ENCODE measurements around the gene BCAS3.

Gene BCAS3

DNA sequence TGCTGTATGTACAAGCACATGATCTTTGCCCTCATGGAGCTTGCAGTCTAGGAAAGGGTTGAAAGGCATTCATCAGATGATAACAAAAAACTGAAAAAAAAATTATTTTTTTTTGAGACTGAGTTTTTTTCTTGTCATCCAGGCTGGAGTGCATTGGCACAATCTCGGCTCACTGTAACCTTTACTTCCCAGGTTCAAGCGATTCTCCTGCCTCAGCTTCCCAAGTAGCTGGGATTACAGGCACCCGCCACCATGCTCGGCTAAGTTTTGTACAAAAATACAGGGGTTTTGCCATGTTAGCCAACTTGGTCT lies 38.7 kb upstream of the BCAS3 start:
- ChIA-PET POLR2A (interaction anchor here (1.1 kb wide), 1 partner anchor 38 kb away, joined by 3 read pairs; no protein-coding TSS in a partner anchor), CTCF (no interaction called here)
- TF ChIP-seq ARNT (IDR thresholded peaks at IDR 0.05) (no peak), ZNF384 (IDR thresholded peaks at IDR 0.05) (no peak), L3MBTL2 (conservative IDR thresholded peaks at IDR 0.05) (no peak), HDGF (IDR thresholded peaks at IDR 0.05; ENCODE audit: borderline replicate concordance) (no peak), NFRKB (IDR thresholded peaks at IDR 0.05) (no peak), SUZ12 (IDR thresholded peaks at IDR 0.05) (no peak), BHLHE40 (IDR thresholded peaks at IDR 0.05; ENCODE audit: borderline replicate concordance) (no peak), FOXA1 (IDR thresholded peaks at IDR 0.05) (no peak), CTBP1 (IDR thresholded peaks at IDR 0.05; ENCODE audit: borderline replicate concordance) (no peak), ELF4 (IDR thresholded peaks at IDR 0.05) (no peak), TARDBP (IDR thresholded peaks at IDR 0.05) (no peak), FOXM1 (IDR thresholded peaks at IDR 0.05; ENCODE audit: borderline replicate concordance) (no peak), FOXK2 (IDR thresholded peaks at IDR 0.05) (no peak)
- DNase-seq (ENCODE audit: extremely low spot score) = no peak

- TF ChIP-seq BHLHE40 (IDR thresholded peaks at IDR 0.05; ENCODE audit: borderline replicate concordance) (no peak), NFRKB (IDR thresholded peaks at IDR 0.05) (no peak), FOXM1 (IDR thresholded peaks at IDR 0.05; ENCODE audit: borderline replicate concordance) (no peak), FOXK2 (IDR thresholded peaks at IDR 0.05) (no peak), FOXA1 (IDR thresholded peaks at IDR 0.05) (no peak), ARNT (IDR thresholded peaks at IDR 0.05) (no peak), TARDBP (IDR thresholded peaks at IDR 0.05) (no peak), ELF4 (IDR thresholded peaks at IDR 0.05) (no peak), CTBP1 (IDR thresholded peaks at IDR 0.05; ENCODE audit: borderline replicate concordance) (no peak; the same call in 1 of the 2 replicates), HDGF (IDR thresholded peaks at IDR 0.05; ENCODE audit: borderline replicate concordance) (no peak), SP1 (IDR thresholded peaks at IDR 0.05) (no peak), ZNF384 (IDR thresholded peaks at IDR 0.05) (no peak), L3MBTL2 (conservative IDR thresholded peaks at IDR 0.05) (no peak), SUZ12 (IDR thresholded peaks at IDR 0.05) (no peak), LEF1 (IDR thresholded peaks at IDR 0.05; ENCODE audit: borderline replicate concordance) (no peak)
- TF ChIP-seq, protein P1, sequence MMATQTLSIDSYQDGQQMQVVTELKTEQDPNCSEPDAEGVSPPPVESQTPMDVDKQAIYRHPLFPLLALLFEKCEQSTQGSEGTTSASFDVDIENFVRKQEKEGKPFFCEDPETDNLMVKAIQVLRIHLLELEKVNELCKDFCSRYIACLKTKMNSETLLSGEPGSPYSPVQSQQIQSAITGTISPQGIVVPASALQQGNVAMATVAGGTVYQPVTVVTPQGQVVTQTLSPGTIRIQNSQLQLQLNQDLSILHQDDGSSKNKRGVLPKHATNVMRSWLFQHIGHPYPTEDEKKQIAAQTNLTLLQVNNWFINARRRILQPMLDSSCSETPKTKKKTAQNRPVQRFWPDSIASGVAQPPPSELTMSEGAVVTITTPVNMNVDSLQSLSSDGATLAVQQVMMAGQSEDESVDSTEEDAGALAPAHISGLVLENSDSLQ (IDR thresholded peaks at IDR 0.05) = no peak
- ChIA-PET CTCF (interaction anchor here (0.6 to 2.1 kb wide), 10 partner anchors 10 to 469 kb away, joined by 3 to 11 read pairs (median 5); partner anchors contain the start of gene APPBP2), POLR2A (interaction anchor here (0.9 kb wide), 2 partner anchors 41 to 42 kb away, joined by 3 read pairs; partner anchors contain the start of gene PPM1D)
- DNase-seq (ENCODE audit: extremely low spot score) = no peak
These were observed 37.1 kb upstream of the BCAS3 start for GRCh38 chr17:60640503-60640902.

GRCh38 chr17:60641126-60641525 lies 36.5 kb upstream of the BCAS3 start:
- POLR2A ChIA-PET = interaction anchor here (0.9 kb wide), 1 partner anchor 41 kb away, joined by 3 read pairs; the partner anchor contains the start of gene PPM1D
- no peak for DNase-seq (ENCODE audit: extremely low spot score)

GRCh38 chr17:60641810-60642220 lies 35.8 kb upstream of the BCAS3 start:
- CTCF ChIA-PET = interaction anchor here (1.2 to 2.1 kb wide), 3 partner anchors 43 to 115 kb away, joined by 3 to 5 read pairs (median 4); partner anchors contain the start of gene APPBP2
- peak; percentile 77 for DNase-seq (ENCODE audit: extremely low spot score)
- no peak for TF ChIP-seq BHLHE40 (IDR thresholded peaks at IDR 0.05; ENCODE audit: borderline replicate concordance)
- no peak for TF ChIP-seq ZNF384 (IDR thresholded peaks at IDR 0.05)
- TF ChIP-seq, protein P1 (IDR thresholded peaks at IDR 0.05) = no peak
- no peak for TF ChIP-seq FOXA1 (IDR thresholded peaks at IDR 0.05)
- no peak for TF ChIP-seq LEF1 (IDR thresholded peaks at IDR 0.05; ENCODE audit: borderline replicate concordance)
- TF ChIP-seq TARDBP (IDR thresholded peaks at IDR 0.05) = no peak
- TF ChIP-seq ARNT (IDR thresholded peaks at IDR 0.05) = no peak
- no peak for TF ChIP-seq HDGF (IDR thresholded peaks at IDR 0.05; ENCODE audit: borderline replicate concordance)
- TF ChIP-seq SUZ12 (IDR thresholded peaks at IDR 0.05) = no peak
- no peak for TF ChIP-seq L3MBTL2 (conservative IDR thresholded peaks at IDR 0.05)
- no peak for TF ChIP-seq SP1 (IDR thresholded peaks at IDR 0.05)
- POLR2A ChIA-PET = no interaction called here

More at GRCh38 chr17:60641126-60641525, 36.5 kb upstream of the BCAS3 start:
- TF ChIP-seq ARNT (IDR thresholded peaks at IDR 0.05) = no peak
- TF ChIP-seq FOXA1 (IDR thresholded peaks at IDR 0.05) = no peak
- TF ChIP-seq LEF1 (IDR thresholded peaks at IDR 0.05; ENCODE audit: borderline replicate concordance) = no peak
- TF ChIP-seq L3MBTL2 (conservative IDR thresholded peaks at IDR 0.05) = no peak
- TF ChIP-seq, protein P1 (IDR thresholded peaks at IDR 0.05) = no peak
- TF ChIP-seq FOXK2 (IDR thresholded peaks at IDR 0.05) = no peak
- no peak for TF ChIP-seq HDGF (IDR thresholded peaks at IDR 0.05; ENCODE audit: borderline replicate concordance)
- no peak for TF ChIP-seq NFRKB (IDR thresholded peaks at IDR 0.05)
- TF ChIP-seq ELF4 (IDR thresholded peaks at IDR 0.05) = no peak
- TF ChIP-seq BHLHE40 (IDR thresholded peaks at IDR 0.05; ENCODE audit: borderline replicate concordance) = no peak
- no peak for TF ChIP-seq CTBP1 (IDR thresholded peaks at IDR 0.05; ENCODE audit: borderline replicate concordance)
- no peak for TF ChIP-seq SP1 (IDR thresholded peaks at IDR 0.05)
- TF ChIP-seq ZNF384 (IDR thresholded peaks at IDR 0.05) = no peak
- TF ChIP-seq SUZ12 (IDR thresholded peaks at IDR 0.05) = no peak
- no peak for TF ChIP-seq TARDBP (IDR thresholded peaks at IDR 0.05)
- TF ChIP-seq FOXM1 (IDR thresholded peaks at IDR 0.05; ENCODE audit: borderline replicate concordance) = no peak
- CTCF ChIA-PET = interaction anchor here (1.2 to 2.1 kb wide), 4 partner anchors 9 to 115 kb away, joined by 3 to 5 read pairs (median 4); partner anchors contain the start of gene APPBP2

- TF ChIP-seq NFRKB (IDR thresholded peaks at IDR 0.05) (no peak), ARNT (IDR thresholded peaks at IDR 0.05) (no peak), L3MBTL2 (conservative IDR thresholded peaks at IDR 0.05) (no peak), LEF1 (IDR thresholded peaks at IDR 0.05; ENCODE audit: borderline replicate concordance) (no peak), ZNF384 (IDR thresholded peaks at IDR 0.05) (no peak), SP1 (IDR thresholded peaks at IDR 0.05) (no peak), BHLHE40 (IDR thresholded peaks at IDR 0.05; ENCODE audit: borderline replicate concordance) (no peak), TARDBP (IDR thresholded peaks at IDR 0.05) (no peak), CTBP1 (IDR thresholded peaks at IDR 0.05; ENCODE audit: borderline replicate concordance) (no peak), ELF4 (IDR thresholded peaks at IDR 0.05) (no peak)
- POLR2A ChIA-PET = interaction anchor here (0.7 kb wide), 1 partner anchor 15 kb away, joined by 3 read pairs; no protein-coding TSS in a partner anchor
These were observed 31.6 kb upstream of the BCAS3 start for GRCh38 chr17:60645918-60646523.

More at GRCh38 chr17:60645918-60646523, 31.6 kb upstream of the BCAS3 start:
- CTCF ChIA-PET = interaction anchor here (0.5 to 0.8 kb wide), 2 partner anchors 10 to 207 kb away, joined by 3 read pairs; no protein-coding TSS in a partner anchor
- no peak for DNase-seq (ENCODE audit: extremely low spot score)
